Measurements from ENCODE around the gene NPFF. TPM values are rescaled to one million over a fixed set of nuclear protein-coding genes. Genes with fewer than 3 reads are reported as not detected.
A peak's percentile ranks its signal among the peaks of the same experiment; 100 is the strongest.

Gene NPFF
- total RNA-seq, 2 donors from 2014 or later, result not detected

- Histone ChIP-seq H3K27ac (ENCODE audit: low read depth, low read length) (no peak overlapping the region), H3K27me3 (ENCODE audit: control insufficient read depth, insufficient read depth, low read length, poor library complexity, severe bottlenecking) (no peaks in the 10 kb centered on the region), H3K36me3 (ENCODE audit: control insufficient read depth, insufficient read depth, low read length) (peaks cover 98% of the 10 kb centered on the region), H3K9ac (ENCODE audit: extremely low read depth, low read length, poor library complexity, severe bottlenecking) (no peak overlapping the region), H3K4me3 (ENCODE audit: low read length) (no peak overlapping the region), H3K9me3 (ENCODE audit: control insufficient read depth, low read length) (no peaks in the 10 kb centered on the region), H3K4me1 (ENCODE audit: control insufficient read depth, insufficient read depth, low read length) (peaks cover 19% of the 10 kb centered on the region)
- H3K27me3 Mint-ChIP-seq (ENCODE audit: insufficient read depth), result no peaks in the 10 kb centered on the region
- H3K4me1 Mint-ChIP-seq, result peaks cover 66% of the 10 kb centered on the region
- H3K27ac Mint-ChIP-seq, result peak overlapping the region; percentile 27
- H3K36me3 Mint-ChIP-seq (ENCODE audit: low read depth), result peaks cover 85% of the 10 kb centered on the region
- no peaks in the 10 kb centered on the region for H3K9me3 Mint-ChIP-seq
- peak overlapping the region; percentile 22 for H3K4me3 Mint-ChIP-seq
- 92 to 94% methylated on average over 3 of the region's 3 CpGs for WGBS, 2 experiments (ENCODE audit: insufficient coverage in 1 of 2, insufficient read length in 1 of 2)
- peak; percentile 47 for DNase-seq
- no peak for TF ChIP-seq CTCF (conservative IDR thresholded peaks at IDR 0.05)
Measured at GRCh38 chr12:53461059-53461458, 46.2 kb downstream of the NPFF start.

DNA sequence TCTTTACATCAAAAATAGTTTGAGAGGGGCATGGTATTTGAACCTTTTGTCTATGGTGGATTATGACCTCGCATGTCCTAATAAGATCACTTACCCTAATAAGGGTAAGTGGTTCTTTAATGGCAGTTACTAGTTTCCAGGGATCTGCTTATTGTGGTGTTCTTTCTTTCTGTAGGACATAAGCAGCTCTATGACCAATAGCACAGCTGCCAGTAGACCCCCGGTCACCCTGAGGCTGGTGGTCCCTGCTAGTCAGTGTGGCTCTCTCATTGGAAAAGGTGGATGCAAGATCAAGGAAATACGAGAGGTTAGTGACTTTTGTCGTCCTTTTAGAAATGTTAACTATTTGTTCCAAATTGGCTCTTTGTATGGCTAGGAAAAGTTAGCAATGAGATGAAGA, 48.2 kb downstream of the NPFF start:
- Histone ChIP-seq H3K4me3 (ENCODE audit: low read length) (no peak overlapping the region), H3K27me3 (ENCODE audit: control insufficient read depth, insufficient read depth, low read length, poor library complexity, severe bottlenecking) (no peaks in the 10 kb centered on the region), H3K9ac (ENCODE audit: extremely low read depth, low read length, poor library complexity, severe bottlenecking) (no peak overlapping the region), H3K36me3 (ENCODE audit: control insufficient read depth, insufficient read depth, low read length) (peaks cover 99% of the 10 kb centered on the region), H3K27ac (ENCODE audit: low read depth, low read length) (no peak overlapping the region), H3K4me1 (ENCODE audit: control insufficient read depth, insufficient read depth, low read length) (peaks cover 12% of the 10 kb centered on the region), H3K9me3 (ENCODE audit: control insufficient read depth, low read length) (no peaks in the 10 kb centered on the region)
- Mint-ChIP-seq H3K4me3 (no peak overlapping the region), H3K9me3 (no peaks in the 10 kb centered on the region), H3K27me3 (ENCODE audit: insufficient read depth) (no peaks in the 10 kb centered on the region), H3K4me1 (peaks cover 64% of the 10 kb centered on the region), H3K27ac (no peak overlapping the region), H3K36me3 (ENCODE audit: low read depth) (peaks cover 85% of the 10 kb centered on the region)
- no peak for TF ChIP-seq CTCF (conservative IDR thresholded peaks at IDR 0.05)
- peak; percentile 44 for DNase-seq
- WGBS, 2 experiments (ENCODE audit: insufficient coverage in 1 of 2, insufficient read length in 1 of 2), result 94 to 96% methylated on average over 2 to 4 of the region's 4 CpGs

Other genes starting within 250 kb of the NPFF start
- gene ESPL1, start 239.2 kb downstream of the NPFF start, total RNA-seq, result 10 to 100 TPM; 33.3 to 50.7 TPM
- 100 to 1,000 TPM; 322 to 403 TPM for gene PFDN5, start 211.9 kb downstream of the NPFF start, total RNA-seq
- gene MYG1, start 207.8 kb downstream of the NPFF start, total RNA-seq, result 10 to 100 TPM; 55.3 to 74.2 TPM
- 10 to 100 TPM; 69.4 to 82.4 TPM for gene AAAS, start 185.9 kb downstream of the NPFF start, total RNA-seq
- not detected for gene SP7, start 171.1 kb downstream of the NPFF start, total RNA-seq
- gene SP1, start 127.3 kb downstream of the NPFF start, total RNA-seq, result 10 to 100 TPM; 91.2 to 99.5 TPM
- gene AMHR2, start 83.6 kb downstream of the NPFF start, total RNA-seq, result 10 to 100 TPM; 17.1 to 23.6 TPM
- gene PRR13, start 65.8 kb downstream of the NPFF start, total RNA-seq, result 100 to 1,000 TPM; 184 to 209 TPM
- gene PCBP2, start 55.4 kb downstream of the NPFF start, total RNA-seq, result 1,000 to 10,000 TPM; 1,281 to 1,338 TPM
- 1 to 10 TPM; 5.5 to 8.1 TPM for gene MAP3K12, start 8.0 kb downstream of the NPFF start, total RNA-seq
- 10 to 100 TPM; 48.4 to 60.3 TPM for gene TARBP2, start 6.2 kb downstream of the NPFF start, total RNA-seq
- 10 to 100 TPM; 29.0 to 36.6 TPM for gene ATF7, start 118.9 kb upstream of the NPFF start, total RNA-seq
- gene ATP5MC2, start 168.6 kb upstream of the NPFF start, total RNA-seq, result 100 to 1,000 TPM; 299 to 307 TPM
- gene CALCOCO1, start 220.0 kb upstream of the NPFF start, total RNA-seq, result 10 to 100 TPM; 41.4 to 45.7 TPM
- gene CISTR, start 244.5 kb upstream of the NPFF start, total RNA-seq, result not detected

Measured in endodermal cell (in vitro differentiated cells).